HTR-8/SVneo (cell line): Measurements from ENCODE around the gene MGST3.
"Not testable (repeated sequence)": the region's sequence is repeated elsewhere in the genome, so short reads cannot be mapped to it uniquely, and the experiment has no call there.

ENCODE experiments used
- DNase-seq: peaks from one replicate; pipeline ENCODE4 v3.0.0; 2011; ENCODE audit warnings: low spot score, mixed read lengths; ENCODE audit not compliant: insufficient read length
- FAIRE-seq: peaks from 2 replicates; lab custom pipeline; 2011; peaks lifted over from hg19 to GRCh38; lab: Jason Lieb, UNC

Gene MGST3

DNA sequence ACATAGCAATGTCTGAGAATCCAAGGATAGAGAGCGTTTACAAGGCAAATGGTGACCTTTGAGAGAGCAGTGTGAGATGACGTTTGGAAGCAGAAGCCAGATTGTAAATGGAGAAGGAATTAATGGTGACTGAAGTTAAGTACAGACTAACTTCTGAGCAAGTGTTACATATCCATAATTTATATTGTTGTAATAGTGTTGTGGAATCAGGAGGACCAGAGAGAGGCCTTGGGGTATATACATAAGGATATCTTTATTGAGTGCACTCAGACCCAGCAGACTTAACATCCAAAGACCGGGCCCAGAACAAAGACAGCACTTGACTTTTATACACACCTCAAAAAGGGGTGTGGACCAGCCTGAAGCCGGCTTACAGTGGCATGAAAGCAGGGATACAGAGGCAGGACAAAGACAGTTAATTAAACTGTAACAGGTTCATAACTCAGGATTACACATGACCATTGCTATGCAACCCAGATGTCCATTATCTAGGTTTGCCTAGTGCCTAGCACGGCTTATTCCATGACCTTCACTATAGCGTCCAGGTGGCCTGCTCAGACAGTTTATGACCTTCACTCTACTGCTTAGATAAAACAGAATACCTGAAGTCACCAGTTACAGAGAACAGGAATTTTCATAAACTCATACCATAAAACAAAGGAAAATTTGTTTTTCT, 2.7 kb upstream of the MGST3 start:
- no peak for FAIRE-seq
- DNase-seq: no peak

DNA sequence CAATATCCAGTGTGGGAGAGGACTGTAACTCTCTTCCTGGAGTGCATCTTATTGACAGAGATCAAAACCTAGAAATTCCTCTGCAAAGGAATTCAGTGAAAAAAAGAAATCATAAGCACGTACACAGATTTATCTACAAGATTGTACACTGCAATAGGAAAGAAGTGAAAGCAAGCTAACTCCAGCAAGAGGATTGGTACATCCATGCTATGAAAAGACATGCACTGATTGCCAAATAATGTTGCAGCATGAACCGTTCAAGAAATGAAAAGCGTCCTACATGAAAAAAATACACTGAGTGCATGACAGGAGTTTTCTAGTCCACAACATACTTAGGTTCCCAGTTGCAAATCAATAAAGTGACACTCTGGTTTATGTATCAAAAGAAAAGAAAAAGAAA, 1.9 kb upstream of the MGST3 start:
- FAIRE-seq (no peak), DNase-seq (no peak)

DNA sequence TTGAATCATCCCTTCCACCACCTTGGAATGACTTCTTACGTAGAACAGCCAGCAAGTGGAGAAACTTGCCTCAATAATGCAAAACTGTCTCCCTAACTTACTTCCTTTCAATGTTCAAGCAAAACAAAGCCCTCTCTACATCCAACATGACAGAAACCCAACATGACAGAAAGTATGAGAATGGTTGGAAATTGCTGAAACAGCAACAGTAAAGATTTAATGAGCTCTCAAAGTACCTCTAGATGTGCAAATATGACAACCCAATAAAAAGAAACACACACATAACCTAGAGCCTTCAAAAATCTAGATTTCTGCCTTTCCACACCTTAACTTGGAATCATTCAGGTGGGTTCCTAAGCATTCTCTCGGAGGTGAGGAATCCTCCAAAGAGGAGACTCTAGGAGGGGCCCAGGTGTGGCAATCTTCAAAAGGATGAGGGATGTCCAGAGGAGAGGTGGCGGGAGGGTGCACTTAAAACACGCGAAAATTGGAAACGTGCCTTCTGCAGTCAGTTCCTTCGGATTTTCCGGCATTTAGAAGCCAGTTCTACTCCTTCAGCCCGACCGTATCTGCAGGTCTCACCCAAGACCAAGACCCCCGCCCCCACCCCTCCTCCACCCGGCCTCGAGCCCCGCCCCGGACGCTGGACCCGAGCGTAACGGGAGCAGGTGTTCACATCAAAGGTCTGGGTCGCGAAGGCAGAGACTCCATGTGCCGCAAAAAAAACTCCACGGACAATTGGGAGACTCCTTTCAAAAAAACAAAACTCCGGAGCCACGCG, 996 bp upstream of the MGST3 start:
- no peak for DNase-seq
- no peak for FAIRE-seq

DNA sequence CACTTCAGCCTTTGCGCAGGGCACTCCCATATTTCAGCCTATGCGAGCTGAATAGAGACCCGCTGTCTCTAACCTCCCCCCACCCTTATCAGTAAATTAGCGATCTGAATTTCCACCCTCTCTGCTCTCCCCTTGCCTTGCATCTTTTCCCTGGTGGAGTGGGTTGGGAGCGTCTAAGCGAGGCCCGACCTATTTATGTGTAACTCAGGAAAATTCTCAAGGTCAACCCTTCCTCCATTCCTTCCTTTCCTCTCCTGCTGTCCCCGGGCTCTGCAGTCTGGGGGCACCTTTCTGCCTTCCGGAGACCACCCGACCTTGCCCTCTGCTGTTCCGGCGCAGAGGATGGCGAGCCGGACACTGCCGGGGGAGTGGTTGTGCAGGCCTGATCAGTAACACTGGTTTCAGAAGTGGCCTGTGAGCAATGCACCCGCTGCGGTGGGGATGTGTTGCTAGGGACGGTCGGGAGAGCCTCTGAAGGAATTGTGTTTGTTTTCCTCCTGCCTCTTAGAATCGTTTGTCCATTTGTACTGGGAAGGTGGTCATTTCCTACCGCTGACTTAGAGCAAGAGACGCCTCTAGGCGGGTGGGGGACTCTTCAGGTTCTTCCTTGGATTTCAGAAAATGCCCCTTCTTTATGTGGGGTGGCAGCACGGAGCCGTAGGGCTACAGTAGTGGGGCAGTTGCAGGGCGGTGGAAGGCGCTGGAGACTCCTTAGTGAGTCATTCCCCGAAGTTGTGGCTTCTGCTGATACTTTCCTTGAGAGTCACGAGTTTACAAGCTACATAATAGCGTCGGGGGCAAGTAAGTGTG, 513 bp downstream of the MGST3 start:
- peak; percentile 68 for DNase-seq
- no peak for FAIRE-seq

DNA sequence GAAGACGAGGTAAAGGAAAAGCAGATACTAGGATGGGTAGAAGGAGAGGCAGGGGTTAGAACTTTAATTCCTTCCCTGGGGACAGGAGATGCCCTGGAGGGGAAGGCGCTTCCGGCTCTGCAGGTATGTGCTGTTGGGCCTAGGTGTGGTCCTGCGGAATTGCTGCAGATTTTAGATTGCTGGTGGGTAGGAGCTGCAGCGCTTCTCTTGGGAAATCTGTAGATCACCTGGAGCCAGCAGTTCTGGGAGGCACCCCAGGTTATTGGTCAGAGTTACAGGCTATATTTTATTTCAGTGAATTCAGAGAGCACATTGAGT, 1.1 kb downstream of the MGST3 start:
- FAIRE-seq (no peak), DNase-seq (no peak)

DNA sequence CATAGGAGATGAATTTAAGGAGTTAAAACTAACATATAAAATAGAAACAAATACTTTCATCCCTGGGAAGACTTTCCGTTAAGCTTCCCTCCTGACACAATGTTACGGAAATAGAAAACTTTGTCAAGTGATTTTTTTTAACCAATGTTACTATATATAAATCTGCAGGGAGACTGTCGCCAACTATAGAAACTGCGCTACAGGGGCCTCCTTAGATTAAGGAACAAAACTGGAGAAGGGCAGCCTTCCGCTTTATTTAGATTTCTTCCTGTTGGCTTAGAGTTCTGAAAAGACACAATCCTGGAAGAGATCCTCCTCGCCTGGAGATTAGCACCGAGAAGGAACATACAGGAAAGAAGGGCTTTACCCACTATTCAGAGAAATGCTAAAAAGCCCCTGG, 1.5 kb downstream of the MGST3 start:
- no peak for FAIRE-seq
- no peak for DNase-seq

DNA sequence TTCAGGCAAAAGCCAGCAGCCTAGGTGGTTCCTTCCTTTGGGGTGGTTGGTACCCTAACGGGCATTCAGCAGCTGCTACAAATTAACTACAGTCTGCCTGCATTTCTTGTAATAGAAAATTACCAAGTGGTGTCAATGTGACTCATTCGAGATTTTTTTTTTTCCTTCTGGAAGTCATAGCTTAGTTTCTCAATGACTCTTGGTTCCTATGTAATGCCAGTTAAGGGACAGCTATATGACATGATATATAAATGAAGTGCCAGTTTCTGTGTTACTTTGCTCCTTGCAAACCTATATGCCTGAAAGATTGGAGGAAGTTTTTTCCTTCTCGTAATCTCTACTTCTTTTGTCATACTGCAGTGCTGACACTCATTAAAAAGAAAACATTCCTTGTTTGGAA, 2.6 kb downstream of the MGST3 start:
- FAIRE-seq (no peak), DNase-seq (no peak)

DNA sequence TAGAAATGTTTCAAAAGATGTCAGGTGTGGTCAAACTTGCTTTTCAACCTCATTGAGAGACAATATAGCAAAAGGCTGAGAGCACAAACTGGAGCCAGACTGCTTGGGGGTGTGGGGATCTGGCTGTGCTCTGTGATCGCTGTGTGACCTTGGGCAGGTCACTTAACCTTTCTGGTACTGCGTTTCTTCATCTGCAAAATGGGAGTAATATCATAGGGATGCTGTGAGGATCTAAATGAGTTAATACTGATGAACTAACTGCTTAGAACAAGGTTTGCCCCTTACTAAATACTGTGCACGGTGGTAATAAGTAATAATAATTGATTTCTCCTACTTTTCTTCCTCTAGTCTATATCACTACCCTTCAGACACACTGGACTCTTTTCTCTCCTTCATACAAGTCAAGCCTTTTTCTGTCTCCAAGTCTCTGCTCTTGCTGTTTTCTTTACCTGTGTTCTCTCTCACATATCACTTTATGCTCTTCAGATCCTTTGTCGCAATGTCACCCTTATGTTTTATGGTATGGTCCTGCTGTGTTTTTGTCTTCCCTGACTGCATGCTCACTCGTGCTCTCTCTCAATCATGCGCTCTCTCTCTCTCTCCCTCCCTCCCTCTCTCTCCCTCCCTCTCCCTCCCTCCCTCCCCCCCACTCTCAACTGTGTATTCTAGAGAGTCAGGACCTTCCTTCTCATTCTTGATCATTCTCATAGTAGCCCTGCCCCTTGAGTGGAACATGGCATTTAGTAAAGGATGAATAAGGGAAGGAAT, 3.3 kb downstream of the MGST3 start:
- no peak for FAIRE-seq
- DNase-seq: no peak

DNA sequence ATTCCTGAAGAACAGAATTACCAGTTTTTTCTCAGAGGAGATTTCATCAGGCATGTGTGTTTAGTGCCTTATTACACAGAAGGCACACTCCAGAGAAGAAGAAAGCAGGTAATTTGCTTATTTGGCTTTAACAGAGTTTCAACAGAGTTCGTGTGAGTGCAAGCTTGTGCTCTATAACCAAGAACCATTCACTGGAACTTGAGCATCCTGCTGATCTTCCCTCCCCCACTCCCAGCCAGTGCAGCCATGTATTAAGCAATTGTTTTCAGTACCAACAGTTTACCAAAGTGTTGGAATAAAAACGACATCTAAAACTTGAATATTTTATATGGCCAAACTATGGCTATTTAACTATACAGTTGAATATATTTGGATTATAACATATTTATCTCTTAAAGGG, 4.3 kb downstream of the MGST3 start:
- DNase-seq: no peak
- FAIRE-seq: no peak

DNA sequence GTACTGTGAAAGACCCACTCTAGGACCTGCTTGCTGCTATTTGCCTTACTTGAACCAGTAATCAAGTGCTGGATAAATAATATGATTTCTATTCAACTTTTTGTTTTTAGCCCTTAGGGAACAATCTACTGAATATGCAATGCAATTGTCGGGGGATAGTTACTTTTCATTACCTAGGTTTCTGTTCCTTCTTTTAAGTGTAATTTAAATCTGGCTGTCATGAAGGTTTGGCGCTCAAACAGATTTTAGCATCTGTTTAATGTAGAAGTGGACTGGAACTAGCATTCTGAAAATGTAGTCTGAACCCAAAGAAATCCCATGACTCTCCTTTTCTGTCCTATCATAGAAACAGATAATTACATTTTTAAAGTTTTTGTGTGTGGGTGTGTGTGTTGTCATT, 4.8 kb downstream of the MGST3 start:
- no peak for FAIRE-seq
- no peak for DNase-seq

DNA sequence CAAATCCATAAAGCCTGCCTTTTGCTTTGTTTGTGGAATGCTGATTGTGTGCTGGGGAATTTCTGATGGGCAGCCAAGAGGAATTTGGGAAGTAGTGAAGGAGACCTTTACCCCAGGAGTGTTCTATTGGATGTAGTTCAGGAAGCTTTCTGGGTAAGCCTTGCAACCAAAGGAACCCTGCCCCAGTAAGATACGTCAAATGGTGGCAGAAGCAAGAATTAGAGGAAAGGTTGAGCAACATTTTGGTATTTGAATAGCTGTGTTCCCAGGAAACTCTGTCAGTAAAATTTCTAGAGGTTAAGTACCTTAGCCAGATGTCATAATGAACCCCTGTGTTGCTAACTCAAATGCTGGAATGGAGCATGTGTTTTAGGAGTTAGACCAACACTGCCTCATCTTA, 6.4 kb downstream of the MGST3 start:
- DNase-seq (no peak), FAIRE-seq (no peak)

DNA sequence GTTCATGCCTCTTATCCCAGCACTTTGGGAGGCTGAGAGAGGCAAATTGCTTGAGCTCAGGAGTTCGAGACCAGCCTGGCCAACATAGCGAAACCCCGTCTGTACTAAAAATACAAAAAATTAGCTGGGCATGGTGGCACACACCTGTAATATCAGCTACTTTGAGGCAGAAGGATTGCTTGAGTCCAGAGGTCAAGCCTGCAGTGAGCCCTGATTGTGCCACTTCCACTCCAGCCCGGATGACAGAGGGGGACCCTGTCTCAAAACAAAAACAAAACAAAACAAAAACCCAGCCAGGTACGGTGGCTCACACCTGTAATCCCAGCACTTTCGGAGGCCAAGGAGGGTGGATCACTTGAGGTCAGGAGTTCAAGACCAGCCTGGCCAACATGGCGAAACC, 7.2 kb downstream of the MGST3 start:
- FAIRE-seq, DNase-seq: not testable (repeated sequence)

DNA sequence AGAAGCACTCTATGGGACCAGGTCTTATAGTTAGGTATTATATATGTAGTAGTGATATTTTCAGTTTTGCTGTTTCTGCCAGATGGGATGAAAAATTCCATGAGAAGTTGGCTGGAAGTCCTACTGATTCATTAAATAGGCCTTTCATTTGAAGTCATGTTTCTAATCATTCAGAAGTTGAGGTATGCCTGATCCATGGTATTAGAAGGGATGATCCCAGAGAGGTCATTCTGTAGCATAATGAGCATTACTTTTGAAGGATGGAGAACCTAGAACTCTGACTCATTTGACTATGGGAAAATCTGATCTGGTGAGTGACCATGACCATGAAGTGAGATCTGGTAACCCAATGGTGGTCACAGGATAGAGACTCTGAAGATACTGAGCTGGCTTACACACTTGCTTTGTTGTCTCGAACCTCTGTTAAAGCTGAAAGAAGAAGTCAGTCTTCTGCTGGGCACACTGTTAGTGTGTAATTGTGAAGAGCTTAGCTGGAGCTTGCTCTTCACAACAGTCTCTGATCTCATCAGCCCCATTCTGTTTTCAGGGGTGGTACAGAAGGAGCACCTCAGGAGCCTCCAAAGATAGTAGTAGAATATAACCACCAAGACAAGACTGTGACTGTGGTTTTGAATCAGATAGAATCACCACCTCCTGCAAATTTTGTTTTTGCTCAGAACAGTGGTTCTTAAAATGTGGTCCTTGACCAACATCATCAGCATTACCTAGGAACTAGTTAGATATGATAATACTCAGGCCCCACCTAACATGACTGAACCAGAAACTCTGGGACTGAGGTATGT, 9.0 kb downstream of the MGST3 start:
- FAIRE-seq (no peak), DNase-seq (no peak)

DNA sequence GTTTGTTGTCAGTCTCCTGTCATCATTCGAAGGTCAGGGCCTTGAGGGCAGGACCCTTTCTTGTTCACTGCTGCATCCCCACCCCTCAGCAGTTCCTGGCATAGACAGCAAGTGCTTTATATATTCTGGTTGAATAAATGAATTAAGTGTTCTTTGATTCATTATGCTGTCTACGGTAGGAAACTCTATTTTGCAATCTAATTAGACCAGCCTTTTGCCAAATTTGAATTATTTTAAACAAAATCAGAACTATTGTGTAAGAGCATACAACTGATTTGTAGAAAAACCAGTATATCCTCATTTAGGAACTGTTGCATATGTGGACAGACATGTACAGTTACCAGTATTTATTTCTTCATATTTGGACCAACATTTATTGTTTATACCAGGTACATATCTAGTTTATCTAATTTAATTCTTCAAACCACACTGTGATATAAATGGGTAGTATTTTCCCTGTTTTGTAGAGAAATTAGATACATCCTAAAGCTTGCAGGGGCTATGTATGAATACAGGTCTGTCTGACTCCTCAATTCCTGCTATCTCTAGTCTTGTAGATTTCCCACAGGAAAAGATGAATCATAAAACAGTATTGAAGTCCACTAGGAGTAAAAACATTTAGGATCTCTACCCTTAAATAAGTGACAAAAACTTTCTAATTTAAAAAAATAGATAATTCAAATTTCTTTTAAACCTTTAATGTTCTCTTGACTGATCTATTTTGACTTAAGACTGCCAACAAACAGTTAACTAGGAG, 10.4 kb downstream of the MGST3 start:
- FAIRE-seq: no peak

DNA sequence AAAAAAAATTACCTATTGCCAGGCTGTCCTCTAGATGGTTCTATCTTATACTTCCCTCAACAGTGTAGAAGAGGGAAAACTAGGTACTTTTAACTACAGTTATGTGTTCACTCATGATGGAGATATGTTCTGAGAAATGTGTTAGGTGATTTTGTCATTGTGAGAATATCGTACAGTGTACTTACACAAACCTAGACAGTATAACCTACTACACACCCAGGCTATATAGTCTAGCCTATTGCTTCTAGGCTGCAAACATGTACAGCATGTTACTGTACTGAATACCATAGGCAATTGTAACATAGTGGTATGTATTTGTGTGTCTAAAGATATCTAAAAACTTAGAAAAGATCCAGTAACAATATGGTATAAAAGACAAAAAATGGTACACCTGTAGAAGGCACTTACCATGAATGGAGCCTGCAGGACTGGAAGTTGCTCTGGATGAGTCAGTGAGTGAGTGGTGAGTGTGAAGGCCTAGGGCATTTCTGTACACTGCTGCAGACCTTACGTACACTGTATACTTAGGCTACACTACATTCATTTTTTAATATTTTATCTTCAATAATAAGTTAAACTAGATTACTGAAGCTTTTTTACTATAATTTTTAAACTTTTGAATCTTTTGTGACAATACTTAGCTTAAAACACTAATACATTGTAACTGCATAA, 13.2 kb downstream of the MGST3 start:
- DNase-seq: no peak
- no peak for FAIRE-seq

More for the DNA sequence above, 10.4 kb downstream of the MGST3 start:
- DNase-seq: no peak

DNA sequence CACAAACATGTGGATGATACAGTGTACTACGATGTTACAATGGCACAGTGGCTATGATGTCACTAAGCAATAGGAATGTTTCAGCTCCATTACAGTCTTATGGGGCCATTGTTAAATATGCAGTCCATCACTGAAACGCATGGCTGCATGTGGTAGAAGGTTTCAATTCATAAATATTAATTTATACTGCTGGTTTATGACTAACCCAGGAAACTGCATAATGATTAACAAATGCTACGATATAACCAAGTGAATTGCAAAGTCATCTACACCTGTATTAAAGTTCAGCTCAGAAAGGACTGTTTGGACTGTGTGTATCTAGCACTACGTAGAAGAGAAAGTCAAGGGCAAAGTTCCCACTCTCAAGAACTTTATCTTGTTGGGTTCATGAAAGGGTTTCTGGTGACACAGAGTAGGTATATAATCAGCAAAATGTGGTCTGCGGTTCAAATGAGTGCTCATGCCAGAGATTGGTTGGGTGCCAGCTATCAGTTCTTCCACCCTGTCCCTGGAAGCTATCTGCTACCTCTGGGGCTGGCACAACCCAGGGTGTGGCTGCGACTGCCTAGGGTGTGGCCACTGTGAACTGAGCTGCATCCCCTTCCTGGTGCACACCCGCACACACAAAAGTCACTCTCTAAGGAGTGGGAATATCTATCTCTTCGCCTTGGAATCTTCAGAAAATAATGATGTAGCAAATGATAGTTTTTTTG, 14.8 kb downstream of the MGST3 start:
- DNase-seq: no peak
- FAIRE-seq: no peak

DNA sequence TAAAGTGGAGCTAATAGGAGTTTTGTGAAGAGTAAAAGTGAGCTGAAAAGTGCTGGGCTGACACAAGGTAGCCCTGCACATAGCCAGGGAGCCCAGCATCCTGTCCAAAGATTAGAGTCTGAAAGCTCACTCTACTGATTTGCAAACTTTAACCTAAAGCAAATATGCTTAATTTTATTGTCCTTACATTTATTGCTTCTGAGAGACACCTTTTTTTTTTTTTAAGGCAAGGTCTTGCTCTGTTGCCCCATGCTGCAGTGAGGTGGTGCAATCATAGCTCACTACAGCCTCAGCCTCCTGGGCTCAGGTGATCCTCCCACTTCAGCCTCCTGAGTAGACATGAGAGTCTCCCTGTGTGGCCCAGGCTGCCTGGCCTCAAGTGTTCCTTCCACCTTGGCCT, 16.5 kb downstream of the MGST3 start:
- DNase-seq: no peak

DNA sequence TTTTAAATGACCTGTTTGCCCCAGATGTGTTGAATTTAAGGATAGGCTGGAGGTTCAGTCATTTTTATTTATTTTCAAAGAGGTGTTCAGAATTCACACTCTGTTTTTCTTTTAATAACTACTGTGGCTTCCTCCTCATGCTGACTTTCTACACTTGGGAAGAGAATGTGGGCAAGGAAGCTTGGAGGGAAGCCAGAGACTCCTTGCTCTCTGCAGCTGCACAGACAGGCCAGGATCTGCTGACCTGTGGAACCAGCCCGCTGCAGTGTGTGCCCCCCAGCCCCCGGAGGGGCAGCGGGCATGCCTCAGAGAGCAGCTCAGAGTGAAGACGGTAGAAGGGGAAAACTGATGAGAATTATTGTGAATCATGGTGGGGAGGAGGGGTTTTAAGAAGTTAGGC, 16.9 kb downstream of the MGST3 start:
- DNase-seq (no peak), FAIRE-seq (no peak)

More for the DNA sequence above, 16.5 kb downstream of the MGST3 start:
- no peak for FAIRE-seq
